Esophagus muscularis mucosa (tissue), 3 donors: ENCODE measurements around the gene GSTO1.

Experiments used
- POLR2A ChIP-seq: fragments of 450-650 bp; IDR thresholded peaks from one replicate; pipeline ENCODE4 v1.6.1; 2017; ENCODE audit warnings: antibody characterized with exemption, moderate library complexity, mild to moderate bottlenecking, low read depth
- TF ChIP-seq, protein P1 (sequence below), 3 experiments: fragments of 200-600 bp in 2 of 3; fragments of 450-650 bp in 1 of 3; sonication (generic) in 2 of 3; IDR thresholded peaks; one replicate each; pipeline ENCODE4 v1.5.1; 2017 to 2019; ENCODE audit warnings: antibody characterized with exemption in 3 of 3, mild to moderate bottlenecking in 2 of 3, moderate library complexity in 1 of 3

DNA sequence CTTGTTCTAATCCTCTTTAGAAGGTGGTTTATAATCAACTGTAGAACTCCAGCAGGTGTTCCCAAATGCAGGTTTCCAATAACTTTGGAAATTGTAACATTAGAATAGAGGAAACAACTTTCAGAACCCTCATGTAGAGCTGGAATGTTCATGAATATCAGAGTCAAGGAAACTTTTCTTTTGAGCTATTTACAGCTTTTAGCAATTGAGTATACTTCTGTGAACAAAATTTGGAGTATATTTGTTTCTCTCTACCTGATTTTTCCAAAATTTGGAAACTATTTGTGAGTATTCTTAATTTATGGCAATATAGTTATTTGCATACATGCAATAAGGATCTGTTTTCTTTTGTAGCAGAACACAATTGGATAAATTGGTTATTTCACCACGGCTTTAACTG lies 19.8 kb upstream of the GSTO1 start:
- TF ChIP-seq, protein P1, sequence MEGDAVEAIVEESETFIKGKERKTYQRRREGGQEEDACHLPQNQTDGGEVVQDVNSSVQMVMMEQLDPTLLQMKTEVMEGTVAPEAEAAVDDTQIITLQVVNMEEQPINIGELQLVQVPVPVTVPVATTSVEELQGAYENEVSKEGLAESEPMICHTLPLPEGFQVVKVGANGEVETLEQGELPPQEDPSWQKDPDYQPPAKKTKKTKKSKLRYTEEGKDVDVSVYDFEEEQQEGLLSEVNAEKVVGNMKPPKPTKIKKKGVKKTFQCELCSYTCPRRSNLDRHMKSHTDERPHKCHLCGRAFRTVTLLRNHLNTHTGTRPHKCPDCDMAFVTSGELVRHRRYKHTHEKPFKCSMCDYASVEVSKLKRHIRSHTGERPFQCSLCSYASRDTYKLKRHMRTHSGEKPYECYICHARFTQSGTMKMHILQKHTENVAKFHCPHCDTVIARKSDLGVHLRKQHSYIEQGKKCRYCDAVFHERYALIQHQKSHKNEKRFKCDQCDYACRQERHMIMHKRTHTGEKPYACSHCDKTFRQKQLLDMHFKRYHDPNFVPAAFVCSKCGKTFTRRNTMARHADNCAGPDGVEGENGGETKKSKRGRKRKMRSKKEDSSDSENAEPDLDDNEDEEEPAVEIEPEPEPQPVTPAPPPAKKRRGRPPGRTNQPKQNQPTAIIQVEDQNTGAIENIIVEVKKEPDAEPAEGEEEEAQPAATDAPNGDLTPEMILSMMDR (IDR thresholded peaks at IDR 0.05): no peak
- TF ChIP-seq POLR2A: no peak
